Adrenal gland (tissue), 12 donors: ENCODE data around the gene LMNTD2. TPM values are rescaled to one million over a fixed set of nuclear protein-coding genes. Genes with fewer than 3 reads are reported as not detected.

Experiments used
- DNase-seq, 7 donors: peaks; one replicate each; pipeline ENCODE4 v3.0.0-alpha.2; 2019 to 2020
- H3K27ac ChIP-seq, 5 donors: fragments of 200-600 bp; sonication (generic) in 4 of 5; 1 replicate in 3 of 5; 2 replicates in 2 of 5; pipeline versions ENCODE4 v1.5.1 to v1.8.0; 2016 to 2020; ENCODE audit warnings: mild to moderate bottlenecking in 1 of 5
- H3K27me3 ChIP-seq: fragments of 200-600 bp; 2 replicates; pipeline ENCODE4 v1.8.0; 2021
- H3K36me3 ChIP-seq, 2 donors: fragments of 200-600 bp; replicated peaks in 1 of 2; 1 replicate in 1 of 2; 2 replicates in 1 of 2; pipeline versions ENCODE4 v1.5.1 to v1.8.0; 2018 to 2022
- H3K4me1 ChIP-seq, 2 donors: fragments of 200-600 bp; replicated peaks in 1 of 2; 1 replicate in 1 of 2; 2 replicates in 1 of 2; pipeline versions ENCODE4 v1.5.1 to v1.8.0; 2018 to 2021
- H3K4me3 ChIP-seq, 4 donors: fragments of 200-600 bp; sonication (generic) in 3 of 4; one replicate each; pipeline ENCODE4 v1.5.1; 2016 to 2018
- H3K9me3 ChIP-seq, 3 donors: fragments of 200-600 bp; sonication (generic) in 1 of 3; replicated peaks in 1 of 3; 1 replicate in 2 of 3; 2 replicates in 1 of 3; pipeline versions ENCODE4 v1.5.1 to v1.8.0; 2016 to 2021
- CTCF ChIP-seq, 6 experiments: fragments of 450-650 bp in 4 of 6; fragments of 200-600 bp in 2 of 6; sonication (generic) in 1 of 6; IDR thresholded peaks; 1 replicate in 5 of 6; 2 replicates in 1 of 6; pipeline versions ENCODE4 v1.5.1 to v1.8.0; 2016 to 2021; ENCODE audit warnings: antibody characterized with exemption in 6 of 6, mild to moderate bottlenecking in 2 of 6, moderate library complexity in 1 of 6
- POLR2A ChIP-seq, 2 donors: fragments of 450-650 bp; IDR thresholded peaks; one replicate each; pipeline ENCODE4 v1.6.1; 2017; ENCODE audit warnings: antibody characterized with exemption in 2 of 2, mild to moderate bottlenecking in 2 of 2, moderate library complexity in 1 of 2
- WGBS, 4 donors: extraction: QIAGEN DNeasy Blood & Tissue Kit in 2 of 4; methylation state at CpG; one replicate each; pipeline versions ENCODE4 v1.1.5 to v1.1.7; 2013 to 2017; 5-methylcytosine and 5-hydroxymethylcytosine counted together
- intact Hi-C, 2 donors: fragments of 100-400 bp; cut with DNase I; formaldehyde crosslinking; loops; one replicate each; pipeline versions ENCODE4 v1.14.1 to v1.15.0; 2022 to 2023
- polyA plus RNA-seq, 3 donors: library from polyadenylated mRNA; stranded (reverse); fragments of 200-250 nt in 2 of 3; fragments of 350-450 nt in 1 of 3; fragmentation: Illumina TruSeq in 1 of 3; extraction: RNeasy Lipid Tissue Mini Kit (QIAGEN cat#74804) in 1 of 3; gene quantifications; one replicate each; pipeline ENCODE4 v1.2.3, GENCODE V29; 2013 to 2014
- total RNA-seq, 9 donors: library from RNA; depleted of rRNA in 4 of 9; stranded (reverse); fragments of >200 nt in 4 of 9; fragments of 120-200 nt in 1 of 9; fragmentation: NEBNext Ultra II Directional in 1 of 9; extraction: Animal tissue kit (Norgen Biotek cat#: 25700) in 1 of 9; gene quantifications; one replicate each; pipeline versions ENCODE4 v1.1.0 to v1.2.4, GENCODE V29; 2013 to 2023
- donor health status: healthy with polysubstance abuse.
- donor health status: Bipolar disorder and iron deficiency.
- donor health status: DM: yes; HTN: yes; CAD: no.
- donor health status: DM: no; HTN: no; CAD: no.
- donor health status: DM: no; HTN: no; CAD: no.
- donor health status: DM: yes; HTN: yes; CAD: no.

Gene LMNTD2
- total and polyA plus RNA-seq, 12 donors, result 0.20 to 21.0 (median 6.1) TPM

GRCh38 chr11:530960-531831 is 29.3 kb downstream of the LMNTD2 start:
- Histone ChIP-seq H3K9me3 (no peaks in the 10 kb centered on the region), H3K4me3 (no peak overlapping the region), H3K27me3 (no peaks in the 10 kb centered on the region), H3K36me3 (peaks cover 0 to 27% of the 10 kb centered on the region in 2 donors), H3K27ac (no peak overlapping the region), H3K4me1 (peaks cover 10 to 12% of the 10 kb centered on the region in 2 donors)
- 88 to 92% (median 90%) methylated on average over 16 to 28 of the region's 28 CpGs for WGBS, 4 donors
- TF ChIP-seq POLR2A (IDR thresholded peaks at IDR 0.05) (no peak), CTCF (IDR thresholded peaks at IDR 0.05) (no peak)
- no peak for DNase-seq
- intact Hi-C loops, result no loop called here

GRCh38 chr11:529728-530411 is 30.7 kb downstream of the LMNTD2 start:
- intact Hi-C loops, result no loop called here
- H3K4me1 ChIP-seq, result peaks cover 6 to 8% of the 10 kb centered on the region in 2 donors
- WGBS, 4 donors, result 83 to 90% (median 86%) methylated on average over 5 to 18 of the region's 18 CpGs
- no peaks in the 10 kb centered on the region for H3K27me3 ChIP-seq
- no peak overlapping the region for H3K4me3 ChIP-seq
- DNase-seq, result no peak
- H3K9me3 ChIP-seq, result no peaks in the 10 kb centered on the region
- H3K36me3 ChIP-seq, result peaks cover 0 to 27% of the 10 kb centered on the region in 2 donors
- no peak overlapping the region for H3K27ac ChIP-seq
- no peak for TF ChIP-seq CTCF (IDR thresholded peaks at IDR 0.05)
- no peak for TF ChIP-seq POLR2A (IDR thresholded peaks at IDR 0.05)

GRCh38 chr11:528815-529727 is 31.5 kb downstream of the LMNTD2 start:
- TF ChIP-seq CTCF (IDR thresholded peaks at IDR 0.05) (no peak), POLR2A (IDR thresholded peaks at IDR 0.05) (no peak)
- Histone ChIP-seq H3K27ac (no peak overlapping the region), H3K4me1 (peaks cover 0 to 2% of the 10 kb centered on the region in 2 donors), H3K27me3 (no peaks in the 10 kb centered on the region), H3K36me3 (peaks cover 0 to 27% of the 10 kb centered on the region in 2 donors), H3K9me3 (no peaks in the 10 kb centered on the region), H3K4me3 (no peak overlapping the region)
- intact Hi-C loops, result no loop called here
- WGBS, 4 donors, result 70 to 100% (median 75%) methylated on average over 1 to 29 of the region's 29 CpGs
- DNase-seq, result no peak
